ENCODE data around the gene YAE1.

DNA sequence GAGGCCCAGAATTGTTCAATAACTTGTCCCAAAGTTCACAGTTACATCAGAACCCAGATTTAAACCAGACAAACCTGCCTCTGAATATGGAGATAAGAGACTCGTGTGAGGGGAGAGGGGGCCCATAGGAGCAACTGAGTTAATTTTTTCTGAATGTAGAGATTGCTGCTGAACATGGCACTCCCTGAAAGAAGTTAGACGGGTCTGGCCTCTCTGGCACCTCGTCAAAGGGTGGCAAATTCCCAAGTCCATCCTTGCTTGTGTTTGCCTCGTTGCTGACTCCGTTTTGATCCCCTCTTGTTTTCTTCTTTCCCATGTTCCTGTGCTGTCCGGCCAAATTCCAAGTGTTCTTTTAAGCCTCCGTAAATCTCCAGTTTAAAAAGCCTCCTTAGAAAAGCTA lies 35.2 kb upstream of the YAE1 start:
- TF ChIP-seq CTCF (IDR thresholded peaks at IDR 0.05), result no peak
- no peak for TF ChIP-seq POLR2AphosphoS5 (IDR thresholded peaks at IDR 0.05)
- TF ChIP-seq POLR2A (IDR thresholded peaks at IDR 0.05), result no peak

Measured in suprapubic skin (tissue), 4 donors.